Psoas muscle (tissue), 8 donors: ENCODE data around the gene SLC44A1. TPM values are rescaled to one million over a fixed set of nuclear protein-coding genes. Genes with fewer than 3 reads are reported as not detected.

Experiments
- ATAC-seq, 4 donors: fragments of 200-7000 bp; cut with Tn5 transposase; one replicate each; pipeline ENCODE4 v1.9.1; 2020; ENCODE audit warnings: moderate library complexity in 3 of 4, mild to moderate bottlenecking in 2 of 4
- DNase-seq, 2 donors: peaks; one replicate each; pipeline ENCODE4 v3.0.0-alpha.2; 2020
- H3K27ac ChIP-seq: fragments of 200-600 bp; one replicate; pipeline ENCODE4 v1.8.0; 2022
- H3K27me3 ChIP-seq, 3 donors: fragments of 200-600 bp in 1 of 3; one replicate each; pipeline versions ENCODE4 v1.6.1 to v1.8.0; 2013 to 2022; ENCODE audit warnings: low read length in 2 of 3, mild to moderate bottlenecking in 2 of 3, moderate library complexity in 1 of 3; ENCODE audit not compliant: insufficient read depth in 3 of 3
- H3K36me3 ChIP-seq, 2 donors: fragments of 200-600 bp in 1 of 2; one replicate each; pipeline versions ENCODE4 v1.6.1 to v1.8.0; 2013 to 2022; ENCODE audit warnings: low read depth in 1 of 2, mild to moderate bottlenecking in 1 of 2, moderate library complexity in 1 of 2; ENCODE audit not compliant: insufficient read depth in 1 of 2
- H3K4me1 ChIP-seq: fragments of 200-600 bp; one replicate; pipeline ENCODE4 v1.8.0; 2022
- H3K4me3 ChIP-seq: fragments of 200-600 bp; one replicate; pipeline ENCODE4 v1.8.0; 2022; ENCODE audit warnings: mild to moderate bottlenecking
- H3K9me3 ChIP-seq: fragments of 200-600 bp; one replicate; pipeline ENCODE4 v1.8.0; 2022
- WGBS, 3 donors: extraction: QIAGEN DNeasy Blood & Tissue Kit; methylation state at CpG; one replicate each; pipeline versions ENCODE4 v1.1.6 to v1.1.7; 2013; 5-methylcytosine and 5-hydroxymethylcytosine counted together
- intact Hi-C, 2 donors: fragments of 100-400 bp; cut with DNase I; formaldehyde crosslinking; loops; one replicate each; pipeline versions ENCODE4 v1.11.0 to v1.14.2; 2022
- polyA plus RNA-seq, 3 donors: library from polyadenylated mRNA; stranded (reverse); fragments of 200-250 nt; gene quantifications; one replicate each; pipeline ENCODE4 v1.2.3, GENCODE V29; 2013
- total RNA-seq, 4 donors: library from RNA; stranded (reverse); fragmentation: NEBNext Ultra II Directional in 2 of 4; extraction: Animal tissue kit (Norgen Biotek cat#: 25700) in 2 of 4; gene quantifications; one replicate each; pipeline versions ENCODE4 v1.2.1 to v1.2.4, GENCODE V29; 2021 to 2023
- TF ChIP-seq, protein P1 (sequence below): fragments of 200-600 bp; IDR thresholded peaks from one replicate; pipeline ENCODE4 v1.8.0; 2022; ENCODE audit warnings: antibody characterized with exemption
- donor health status: healthy with polysubstance abuse.
- donor health status: DM: no; HTN: no; CAD: no; lungs with moderate emphysema.
- donor health status: Bipolar disorder and iron deficiency.
- donor health status: healthy.
- donor health status: DM: yes; HTN: yes; CAD: no.
- donor health status: DM: no; HTN: no; CAD: no.
- donor health status: DM: no; HTN: no; CAD: no.
- donor health status: DM: yes; HTN: yes; CAD: no.

Gene SLC44A1
- total and polyA plus RNA-seq, 7 donors = 3.3 to 18.9 (median 7.0) TPM

DNA sequence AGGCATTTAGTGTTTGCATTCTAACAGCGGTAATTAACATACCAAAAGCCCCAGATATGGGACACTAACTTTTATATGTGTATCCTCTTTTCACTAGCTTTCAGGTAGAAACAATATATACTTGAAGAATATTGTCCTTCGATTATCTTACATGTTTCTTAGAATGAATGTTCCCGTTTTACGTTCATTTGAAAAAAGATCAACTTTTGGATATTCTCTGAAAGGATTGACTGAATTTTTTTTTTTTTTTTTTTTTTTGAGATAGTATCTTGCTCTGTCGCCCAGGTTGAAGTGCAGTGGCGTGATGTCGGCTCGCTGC lies 171.2 kb downstream of the SLC44A1 start:
- Histone ChIP-seq H3K36me3 (no peaks in the 10 kb centered on the region), H3K27ac (no peak overlapping the region), H3K4me1 (no peaks in the 10 kb centered on the region), H3K27me3 (no peaks in the 10 kb centered on the region), H3K4me3 (no peak overlapping the region), H3K9me3 (peaks cover 8% of the 10 kb centered on the region)
- TF ChIP-seq, protein P1, sequence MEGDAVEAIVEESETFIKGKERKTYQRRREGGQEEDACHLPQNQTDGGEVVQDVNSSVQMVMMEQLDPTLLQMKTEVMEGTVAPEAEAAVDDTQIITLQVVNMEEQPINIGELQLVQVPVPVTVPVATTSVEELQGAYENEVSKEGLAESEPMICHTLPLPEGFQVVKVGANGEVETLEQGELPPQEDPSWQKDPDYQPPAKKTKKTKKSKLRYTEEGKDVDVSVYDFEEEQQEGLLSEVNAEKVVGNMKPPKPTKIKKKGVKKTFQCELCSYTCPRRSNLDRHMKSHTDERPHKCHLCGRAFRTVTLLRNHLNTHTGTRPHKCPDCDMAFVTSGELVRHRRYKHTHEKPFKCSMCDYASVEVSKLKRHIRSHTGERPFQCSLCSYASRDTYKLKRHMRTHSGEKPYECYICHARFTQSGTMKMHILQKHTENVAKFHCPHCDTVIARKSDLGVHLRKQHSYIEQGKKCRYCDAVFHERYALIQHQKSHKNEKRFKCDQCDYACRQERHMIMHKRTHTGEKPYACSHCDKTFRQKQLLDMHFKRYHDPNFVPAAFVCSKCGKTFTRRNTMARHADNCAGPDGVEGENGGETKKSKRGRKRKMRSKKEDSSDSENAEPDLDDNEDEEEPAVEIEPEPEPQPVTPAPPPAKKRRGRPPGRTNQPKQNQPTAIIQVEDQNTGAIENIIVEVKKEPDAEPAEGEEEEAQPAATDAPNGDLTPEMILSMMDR = no peak
- 81 to 84% (median 83%) methylated on average over 8 of the region's 8 CpGs for WGBS, 3 donors
- intact Hi-C loops = loop anchor here (5.0 to 10.0 kb wide), 5 partner anchors 231 to 621 kb away; no protein-coding TSS in a partner anchor
- no peak for ATAC-seq
- DNase-seq = no peak

DNA sequence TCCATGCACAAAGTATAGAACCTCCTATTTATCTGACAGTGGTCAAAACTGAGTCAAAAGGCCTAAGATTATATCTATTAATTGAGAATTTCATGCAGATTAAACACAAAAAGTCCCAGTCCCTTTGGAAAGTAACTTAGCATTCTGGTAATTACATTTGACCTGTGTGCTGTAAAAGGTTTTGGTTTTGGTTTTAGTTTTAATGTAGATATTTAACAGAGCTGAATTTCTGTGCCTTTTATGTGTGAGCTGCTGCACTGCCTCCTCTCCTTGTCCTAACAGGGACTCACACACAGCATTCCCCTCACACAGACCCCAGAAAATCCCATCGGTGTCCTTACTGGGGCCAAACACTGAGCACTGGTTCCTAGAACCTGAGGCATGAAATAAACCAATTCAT lies 172.4 kb downstream of the SLC44A1 start:
- 75 to 89% (median 81%) methylated on average over 1 of the region's 1 CpG for WGBS, 3 donors
- H3K9me3 ChIP-seq = peaks cover under 1% of the 10 kb centered on the region
- H3K4me1 ChIP-seq = no peaks in the 10 kb centered on the region
- H3K4me3 ChIP-seq = no peak overlapping the region
- H3K27ac ChIP-seq = no peak overlapping the region
- intact Hi-C loops = loop anchor here (5.0 to 10.0 kb wide), 5 partner anchors 232 to 622 kb away; no protein-coding TSS in a partner anchor
- TF ChIP-seq, protein P1 = no peak
- no peaks in the 10 kb centered on the region for H3K36me3 ChIP-seq
- no peak for DNase-seq
- no peaks in the 10 kb centered on the region for H3K27me3 ChIP-seq
- no peak for ATAC-seq

DNA sequence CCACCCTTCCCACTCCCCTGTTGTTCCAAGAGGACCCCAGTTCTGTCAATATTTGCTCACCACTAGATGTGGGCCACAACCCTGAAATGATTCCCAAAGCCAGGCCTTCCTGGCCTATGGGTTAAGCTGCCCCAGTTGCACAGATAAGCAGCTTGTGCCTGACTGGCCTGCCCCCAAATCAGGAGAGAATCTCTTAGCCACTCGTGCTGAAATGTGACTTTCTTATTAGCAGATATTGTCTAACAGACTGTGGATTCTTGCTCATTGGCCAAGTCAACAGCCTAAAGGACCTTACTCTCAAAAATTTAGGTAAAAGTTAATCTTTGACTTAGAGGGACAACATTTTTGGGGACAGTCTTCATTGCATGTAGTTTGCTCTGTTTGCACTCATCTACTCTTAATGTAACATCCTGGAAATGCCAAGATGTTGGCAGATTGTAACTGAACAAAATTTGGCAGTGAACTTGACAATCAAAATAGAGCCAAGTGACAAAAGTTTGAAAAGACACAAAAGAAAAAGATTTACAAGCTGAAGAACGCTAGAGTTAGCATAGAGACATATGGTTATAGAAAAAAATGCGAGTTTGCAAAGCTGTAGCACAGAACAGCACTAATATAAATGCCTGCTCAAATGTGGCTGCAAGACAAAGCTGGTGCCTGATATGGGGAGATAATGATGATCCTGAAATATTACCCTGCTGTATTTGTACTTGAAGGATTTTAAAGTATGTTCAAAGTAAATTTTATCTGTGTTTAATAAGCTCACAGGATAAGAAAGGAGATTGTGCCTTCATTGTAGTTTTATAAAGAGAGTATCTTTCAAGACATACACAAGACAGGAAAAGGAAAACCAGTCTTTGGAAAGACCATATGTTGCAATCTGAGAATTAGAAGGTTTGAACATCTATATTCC lies 174.4 kb downstream of the SLC44A1 start:
- DNase-seq = no peak
- intact Hi-C loops = loop anchor here (5.0 to 10.0 kb wide), 5 partner anchors 234 to 624 kb away; no protein-coding TSS in a partner anchor
- Histone ChIP-seq H3K4me1 (no peaks in the 10 kb centered on the region), H3K27ac (no peak overlapping the region), H3K36me3 (no peaks in the 10 kb centered on the region), H3K4me3 (no peak overlapping the region), H3K27me3 (no peaks in the 10 kb centered on the region), H3K9me3 (no peaks in the 10 kb centered on the region)
- no peak for ATAC-seq
- TF ChIP-seq, protein P1 = no peak
- WGBS, 3 donors = 68 to 79% (median 77%) methylated on average over 3 of the region's 3 CpGs

DNA sequence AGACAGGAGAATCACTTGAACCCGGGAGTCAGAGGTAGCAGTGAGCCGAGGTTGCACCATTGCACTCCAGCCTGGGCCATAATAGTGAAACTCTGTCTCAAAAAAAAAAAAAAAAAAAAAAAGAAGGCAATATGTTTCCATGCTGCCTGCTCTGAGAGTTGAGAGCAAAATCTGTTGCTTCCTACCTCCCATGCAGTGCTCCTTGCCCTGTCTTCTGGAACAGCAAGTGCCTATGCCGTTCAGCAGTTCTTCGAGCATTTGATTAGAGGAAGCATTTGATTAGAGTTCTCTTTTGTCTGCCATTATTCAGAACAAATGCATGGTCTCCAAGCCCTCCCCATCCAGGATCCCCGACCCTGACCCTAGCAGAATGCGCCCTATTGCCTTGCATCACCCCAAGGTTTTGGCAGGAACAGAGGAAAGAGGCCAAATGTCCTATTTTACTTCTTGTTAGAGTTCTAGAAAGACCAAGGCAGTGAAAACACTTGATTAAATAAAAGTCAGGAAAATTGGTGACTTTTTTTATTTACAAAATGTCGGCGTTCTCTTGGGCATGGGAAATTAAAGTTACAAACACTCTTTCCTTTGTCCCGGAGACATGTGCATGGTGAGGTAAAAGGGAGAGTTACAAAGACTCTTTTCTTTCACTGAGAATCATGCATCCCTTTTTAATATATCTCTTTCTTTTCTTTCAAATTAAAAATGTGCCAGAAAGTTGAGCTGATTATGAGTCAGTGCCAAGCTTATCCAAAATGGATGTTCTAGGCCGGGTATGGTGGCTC lies 175.6 kb downstream of the SLC44A1 start:
- no peak overlapping the region for H3K27ac ChIP-seq
- TF ChIP-seq, protein P1 = no peak
- H3K27me3 ChIP-seq = no peaks in the 10 kb centered on the region
- H3K36me3 ChIP-seq = no peaks in the 10 kb centered on the region
- no peaks in the 10 kb centered on the region for H3K9me3 ChIP-seq
- intact Hi-C loops = loop anchor here (5.0 to 10.0 kb wide), 5 partner anchors 235 to 625 kb away; no protein-coding TSS in a partner anchor
- no peak for ATAC-seq
- no peak for DNase-seq
- WGBS, 3 donors = 87 to 91% (median 87%) methylated on average over 10 of the region's 10 CpGs
- H3K4me1 ChIP-seq = no peaks in the 10 kb centered on the region
- no peak overlapping the region for H3K4me3 ChIP-seq
